PFSK-1 (cell line): ENCODE results near the gene CIAO3.

Experiments
- POLR2AphosphoS5 ChIP-seq: IDR thresholded peaks from 2 replicates; pipeline ENCODE4 v1.6.1; 2012; ENCODE audit warnings: low read depth, mild to moderate bottlenecking, control low read depth, low read length, moderate library complexity
- SIN3A ChIP-seq: IDR thresholded peaks from 2 replicates; pipeline ENCODE4 v1.6.1; 2012; ENCODE audit warnings: mild to moderate bottlenecking, low read length, moderate library complexity, borderline replicate concordance; ENCODE audit not compliant: insufficient read depth
- TF ChIP-seq, protein P1 (sequence below), 2 experiments: IDR thresholded peaks; 2 replicates each; pipeline versions ENCODE4 v1.6.1 to v1.8.0; 2011 to 2012; ENCODE audit warnings: low read depth in 2 of 2, low read length in 2 of 2, control low read depth in 1 of 2, inconsistent platforms in 1 of 2, mild to moderate bottlenecking in 1 of 2, moderate library complexity in 1 of 2; ENCODE audit not compliant: insufficient read depth in 1 of 2

GRCh38 chr16:756428-756827, 15.6 kb upstream of the CIAO3 start:
- TF ChIP-seq SIN3A (no peak), POLR2AphosphoS5 (no peak)
- TF ChIP-seq, protein P1, sequence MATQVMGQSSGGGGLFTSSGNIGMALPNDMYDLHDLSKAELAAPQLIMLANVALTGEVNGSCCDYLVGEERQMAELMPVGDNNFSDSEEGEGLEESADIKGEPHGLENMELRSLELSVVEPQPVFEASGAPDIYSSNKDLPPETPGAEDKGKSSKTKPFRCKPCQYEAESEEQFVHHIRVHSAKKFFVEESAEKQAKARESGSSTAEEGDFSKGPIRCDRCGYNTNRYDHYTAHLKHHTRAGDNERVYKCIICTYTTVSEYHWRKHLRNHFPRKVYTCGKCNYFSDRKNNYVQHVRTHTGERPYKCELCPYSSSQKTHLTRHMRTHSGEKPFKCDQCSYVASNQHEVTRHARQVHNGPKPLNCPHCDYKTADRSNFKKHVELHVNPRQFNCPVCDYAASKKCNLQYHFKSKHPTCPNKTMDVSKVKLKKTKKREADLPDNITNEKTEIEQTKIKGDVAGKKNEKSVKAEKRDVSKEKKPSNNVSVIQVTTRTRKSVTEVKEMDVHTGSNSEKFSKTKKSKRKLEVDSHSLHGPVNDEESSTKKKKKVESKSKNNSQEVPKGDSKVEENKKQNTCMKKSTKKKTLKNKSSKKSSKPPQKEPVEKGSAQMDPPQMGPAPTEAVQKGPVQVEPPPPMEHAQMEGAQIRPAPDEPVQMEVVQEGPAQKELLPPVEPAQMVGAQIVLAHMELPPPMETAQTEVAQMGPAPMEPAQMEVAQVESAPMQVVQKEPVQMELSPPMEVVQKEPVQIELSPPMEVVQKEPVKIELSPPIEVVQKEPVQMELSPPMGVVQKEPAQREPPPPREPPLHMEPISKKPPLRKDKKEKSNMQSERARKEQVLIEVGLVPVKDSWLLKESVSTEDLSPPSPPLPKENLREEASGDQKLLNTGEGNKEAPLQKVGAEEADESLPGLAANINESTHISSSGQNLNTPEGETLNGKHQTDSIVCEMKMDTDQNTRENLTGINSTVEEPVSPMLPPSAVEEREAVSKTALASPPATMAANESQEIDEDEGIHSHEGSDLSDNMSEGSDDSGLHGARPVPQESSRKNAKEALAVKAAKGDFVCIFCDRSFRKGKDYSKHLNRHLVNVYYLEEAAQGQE (IDR thresholded peaks at IDR 0.05; ENCODE audit: insufficient read depth in 1 of 2, low read depth in 2 of 2, low read length in 2 of 2), result no peak
